ENCODE results near the gene TMPRSS11E.
"Not testable (repeated sequence)": the region's sequence is repeated elsewhere in the genome, so short reads cannot be mapped to it uniquely, and the experiment has no call there.

TMPRSS11E gene, protein sequence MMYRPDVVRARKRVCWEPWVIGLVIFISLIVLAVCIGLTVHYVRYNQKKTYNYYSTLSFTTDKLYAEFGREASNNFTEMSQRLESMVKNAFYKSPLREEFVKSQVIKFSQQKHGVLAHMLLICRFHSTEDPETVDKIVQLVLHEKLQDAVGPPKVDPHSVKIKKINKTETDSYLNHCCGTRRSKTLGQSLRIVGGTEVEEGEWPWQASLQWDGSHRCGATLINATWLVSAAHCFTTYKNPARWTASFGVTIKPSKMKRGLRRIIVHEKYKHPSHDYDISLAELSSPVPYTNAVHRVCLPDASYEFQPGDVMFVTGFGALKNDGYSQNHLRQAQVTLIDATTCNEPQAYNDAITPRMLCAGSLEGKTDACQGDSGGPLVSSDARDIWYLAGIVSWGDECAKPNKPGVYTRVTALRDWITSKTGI

GRCh38 chr4:68447201-68447600 lies at the start of gene TMPRSS11E:
TMPRSS11E (plus strand) TSS chr4:68447463; CDS start chr4:68447513, 50 bp downstream.
- Mint-ChIP-seq H3K36me3 (ENCODE audit: low read depth) (no peaks in the 10 kb centered on the region), H3K27ac (no peak within 1 kb of the TSS), H3K4me3 (no peak within 1 kb of the TSS), H3K27me3 (no peaks in the 10 kb centered on the region), H3K4me1 (ENCODE audit: low read depth) (no peaks in the 10 kb centered on the region), H3K9me3 (no peaks in the 10 kb centered on the region)
- intact Hi-C loops (cut with micrococcal nuclease) = no loop called here

DNA sequence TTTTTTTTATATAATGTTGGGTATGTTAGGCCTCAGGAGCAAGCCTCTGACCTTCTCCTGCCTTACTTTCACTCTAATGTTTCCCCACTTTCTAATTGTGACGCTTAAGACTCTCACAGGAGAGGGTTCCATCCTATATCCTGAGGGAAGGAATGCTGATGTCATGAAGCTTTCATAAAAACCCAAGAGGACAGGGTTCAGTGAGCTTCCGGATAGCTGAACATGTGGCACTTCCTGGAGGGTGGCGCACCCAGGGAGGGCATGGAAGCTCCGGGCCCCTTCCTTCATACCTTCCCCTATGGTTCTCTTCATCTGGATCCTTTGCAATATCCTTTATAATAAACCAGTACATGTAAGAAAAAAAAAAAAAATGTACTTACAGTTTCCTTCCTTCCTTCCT lies 48.0 kb upstream of the TMPRSS11E start:
- Mint-ChIP-seq H3K27me3 (no peaks in the 10 kb centered on the region), H3K4me3 (no peak overlapping the region), H3K36me3 (ENCODE audit: low read depth) (no peaks in the 10 kb centered on the region), H3K27ac (no peak overlapping the region), H3K4me1 (ENCODE audit: low read depth) (no peaks in the 10 kb centered on the region), H3K9me3 (no peaks in the 10 kb centered on the region)
- intact Hi-C loops (cut with micrococcal nuclease) = no loop called here

DNA sequence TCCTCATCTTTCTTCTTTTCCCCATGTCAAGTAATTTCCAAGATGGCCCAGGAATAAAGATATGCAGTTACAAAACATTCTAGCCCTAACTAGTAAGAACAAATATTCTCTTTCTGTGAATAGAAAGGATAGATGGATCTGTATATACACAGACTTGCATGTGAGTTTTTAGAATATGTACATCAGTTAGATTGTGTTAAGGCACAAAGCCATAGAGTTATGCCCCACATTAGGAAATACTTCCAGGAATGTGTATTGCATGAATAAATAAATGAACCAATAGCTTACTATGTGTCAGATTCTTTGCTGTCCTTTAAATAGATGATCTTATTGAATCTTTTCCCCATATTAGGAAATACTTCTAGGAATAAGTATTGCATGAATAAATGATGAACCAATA lies 46.0 kb upstream of the TMPRSS11E start:
- H3K9me3 Mint-ChIP-seq = no peaks in the 10 kb centered on the region
- intact Hi-C loops (cut with micrococcal nuclease) = no loop called here
- H3K4me1 Mint-ChIP-seq (ENCODE audit: low read depth) = no peaks in the 10 kb centered on the region
- H3K36me3 Mint-ChIP-seq (ENCODE audit: low read depth) = no peaks in the 10 kb centered on the region
- H3K27me3 Mint-ChIP-seq = no peaks in the 10 kb centered on the region
- no peak overlapping the region for H3K4me3 Mint-ChIP-seq
- no peak overlapping the region for H3K27ac Mint-ChIP-seq

GRCh38 chr4:68404153-68404552 lies 43.1 kb upstream of the TMPRSS11E start:
- H3K9me3 Mint-ChIP-seq = no peaks in the 10 kb centered on the region
- H3K36me3 Mint-ChIP-seq (ENCODE audit: low read depth) = no peaks in the 10 kb centered on the region
- H3K27me3 Mint-ChIP-seq = no peaks in the 10 kb centered on the region
- intact Hi-C loops (cut with micrococcal nuclease) = no loop called here
- H3K4me1 Mint-ChIP-seq (ENCODE audit: low read depth) = no peaks in the 10 kb centered on the region
- no peak overlapping the region for H3K27ac Mint-ChIP-seq
- H3K4me3 Mint-ChIP-seq = no peak overlapping the region

GRCh38 chr4:68405718-68406478 lies 41.4 kb upstream of the TMPRSS11E start:
- H3K27ac Mint-ChIP-seq; H3K36me3 Mint-ChIP-seq (ENCODE audit: low read depth); H3K4me1 Mint-ChIP-seq (ENCODE audit: low read depth); H3K9me3 Mint-ChIP-seq; H3K27me3 Mint-ChIP-seq; H3K4me3 Mint-ChIP-seq; intact Hi-C loops (cut with micrococcal nuclease): not testable (repeated sequence)

- Mint-ChIP-seq H3K4me1 (ENCODE audit: low read depth) (no peaks in the 10 kb centered on the region), H3K27me3 (no peaks in the 10 kb centered on the region), H3K4me3 (no peak overlapping the region), H3K27ac (no peak overlapping the region), H3K9me3 (no peaks in the 10 kb centered on the region), H3K36me3 (ENCODE audit: low read depth) (no peaks in the 10 kb centered on the region)
- intact Hi-C loops (cut with micrococcal nuclease) = no loop called here
Measured at GRCh38 chr4:68406479-68406859, 40.8 kb upstream of the TMPRSS11E start.

GRCh38 chr4:68407015-68407867 lies 40.0 kb upstream of the TMPRSS11E start:
- H3K27me3 Mint-ChIP-seq; intact Hi-C loops (cut with micrococcal nuclease); H3K27ac Mint-ChIP-seq; H3K4me3 Mint-ChIP-seq; H3K9me3 Mint-ChIP-seq; H3K4me1 Mint-ChIP-seq (ENCODE audit: low read depth); H3K36me3 Mint-ChIP-seq (ENCODE audit: low read depth): not testable (repeated sequence)

GRCh38 chr4:68407868-68408190 lies 39.4 kb upstream of the TMPRSS11E start:
- intact Hi-C loops (cut with micrococcal nuclease) = no loop called here
- Mint-ChIP-seq H3K4me3 (no peak overlapping the region), H3K9me3 (peaks cover 2% of the 10 kb centered on the region), H3K4me1 (ENCODE audit: low read depth) (no peaks in the 10 kb centered on the region), H3K27ac (no peak overlapping the region), H3K36me3 (ENCODE audit: low read depth) (no peaks in the 10 kb centered on the region), H3K27me3 (no peaks in the 10 kb centered on the region)

- Mint-ChIP-seq H3K27me3 (no peaks in the 10 kb centered on the region), H3K27ac (no peak overlapping the region), H3K4me1 (ENCODE audit: low read depth) (no peaks in the 10 kb centered on the region), H3K4me3 (no peak overlapping the region), H3K36me3 (ENCODE audit: low read depth) (no peaks in the 10 kb centered on the region), H3K9me3 (peaks cover 8% of the 10 kb centered on the region)
- intact Hi-C loops (cut with micrococcal nuclease) = no loop called here
Measured at GRCh38 chr4:68410149-68410548, 37.1 kb upstream of the TMPRSS11E start.

DNA sequence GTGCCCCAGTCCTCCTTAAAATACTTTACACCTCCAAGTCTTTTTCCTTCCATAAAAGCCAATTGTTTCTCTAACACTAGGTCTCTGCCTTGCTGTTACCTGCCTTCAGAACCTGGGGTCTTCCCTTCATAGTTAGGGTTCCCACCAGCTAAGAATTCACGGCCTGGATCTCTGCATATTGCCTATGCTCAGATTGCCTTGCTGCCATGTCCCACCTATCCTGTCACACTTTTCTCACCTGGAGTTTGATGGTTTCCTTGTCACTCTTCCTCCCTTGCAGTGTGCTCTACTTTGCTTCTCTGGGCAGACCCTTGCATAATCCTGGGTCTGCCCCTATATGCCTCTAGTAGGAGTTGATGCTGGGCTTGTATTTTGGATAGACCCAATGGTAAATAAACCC lies 36.6 kb upstream of the TMPRSS11E start:
- Mint-ChIP-seq H3K4me3 (no peak overlapping the region), H3K4me1 (ENCODE audit: low read depth) (no peaks in the 10 kb centered on the region), H3K27ac (no peak overlapping the region), H3K9me3 (peaks cover 8% of the 10 kb centered on the region), H3K36me3 (ENCODE audit: low read depth) (no peaks in the 10 kb centered on the region), H3K27me3 (no peaks in the 10 kb centered on the region)
- intact Hi-C loops (cut with micrococcal nuclease) = no loop called here

- intact Hi-C loops (cut with micrococcal nuclease); H3K4me1 Mint-ChIP-seq (ENCODE audit: low read depth); H3K9me3 Mint-ChIP-seq; H3K27me3 Mint-ChIP-seq; H3K27ac Mint-ChIP-seq; H3K36me3 Mint-ChIP-seq (ENCODE audit: low read depth); H3K4me3 Mint-ChIP-seq: not testable (repeated sequence)
Measured at GRCh38 chr4:68412031-68412430, 35.2 kb upstream of the TMPRSS11E start.

GRCh38 chr4:68416591-68416990 lies 30.7 kb upstream of the TMPRSS11E start:
- Mint-ChIP-seq H3K9me3 (peaks cover 29% of the 10 kb centered on the region), H3K27me3 (no peaks in the 10 kb centered on the region), H3K36me3 (ENCODE audit: low read depth) (no peaks in the 10 kb centered on the region), H3K4me1 (ENCODE audit: low read depth) (no peaks in the 10 kb centered on the region), H3K4me3 (no peak overlapping the region), H3K27ac (no peak overlapping the region)
- intact Hi-C loops (cut with micrococcal nuclease) = no loop called here

GRCh38 chr4:68426516-68426915 lies 20.7 kb upstream of the TMPRSS11E start:
- H3K36me3 Mint-ChIP-seq (ENCODE audit: low read depth) = no peaks in the 10 kb centered on the region
- no peaks in the 10 kb centered on the region for H3K27me3 Mint-ChIP-seq
- peaks cover 14% of the 10 kb centered on the region for H3K9me3 Mint-ChIP-seq
- intact Hi-C loops (cut with micrococcal nuclease) = no loop called here
- H3K27ac Mint-ChIP-seq = no peak overlapping the region
- no peak overlapping the region for H3K4me3 Mint-ChIP-seq
- H3K4me1 Mint-ChIP-seq (ENCODE audit: low read depth) = no peaks in the 10 kb centered on the region

DNA sequence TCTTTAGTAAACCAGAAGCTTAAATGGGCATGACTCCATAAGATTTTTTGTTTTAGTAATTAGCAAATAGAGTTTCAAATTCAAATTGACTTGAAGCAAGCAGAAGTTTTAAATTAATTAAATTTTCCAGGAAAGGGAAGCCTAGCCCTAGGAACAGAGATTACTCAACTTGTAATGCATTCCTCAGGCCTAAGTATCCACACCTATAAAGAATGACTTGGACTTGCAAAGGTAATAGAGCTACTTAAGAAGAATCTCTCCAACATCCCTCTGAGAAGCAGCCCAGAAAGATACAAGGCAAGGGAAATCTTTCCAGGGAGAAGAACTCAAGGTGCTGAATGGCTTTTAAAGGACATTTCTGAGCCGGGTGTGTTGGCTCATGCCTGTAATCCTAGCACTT lies 16.9 kb upstream of the TMPRSS11E start:
- Mint-ChIP-seq H3K27me3 (no peaks in the 10 kb centered on the region), H3K27ac (no peak overlapping the region), H3K4me1 (ENCODE audit: low read depth) (no peaks in the 10 kb centered on the region), H3K36me3 (ENCODE audit: low read depth) (no peaks in the 10 kb centered on the region), H3K4me3 (no peak overlapping the region), H3K9me3 (peaks cover 8% of the 10 kb centered on the region)
- intact Hi-C loops (cut with micrococcal nuclease) = no loop called here
